Spleen (tissue), 11 donors: ENCODE data around the gene PRPH. TPM values are rescaled to one million over a fixed set of nuclear protein-coding genes. Genes with fewer than 3 reads are reported as not detected.
"Not testable (repeated sequence)": the region's sequence is repeated elsewhere in the genome, so short reads cannot be mapped to it uniquely, and the experiment has no call there.

Source experiments
- DNase-seq: peaks from one replicate; pipeline ENCODE4 v3.0.0-alpha.2; 2020
- H3K27ac ChIP-seq, 8 donors: fragments of 200-600 bp; sonication (generic) in 7 of 8; 1 replicate in 4 of 8; 2 replicates in 4 of 8; pipeline versions ENCODE4 v1.5.0 to v1.8.0; 2016 to 2021; ENCODE audit warnings: inconsistent platforms in 4 of 8, mild to moderate bottlenecking in 4 of 8, moderate library complexity in 1 of 8
- H3K27me3 ChIP-seq, 7 donors: fragments of 200-600 bp; sonication (generic) in 6 of 7; replicated peaks in 1 of 7; 1 replicate in 4 of 7; 2 replicates in 3 of 7; pipeline versions ENCODE4 v1.5.0 to v1.8.0; 2016 to 2021; ENCODE audit warnings: inconsistent platforms in 3 of 7, mild to moderate bottlenecking in 1 of 7
- H3K36me3 ChIP-seq, 6 donors: fragments of 200-600 bp; sonication (generic) in 5 of 6; 1 replicate in 4 of 6; 2 replicates in 2 of 6; pipeline versions ENCODE4 v1.5.0 to v1.8.0; 2016 to 2021; ENCODE audit warnings: inconsistent platforms in 2 of 6
- H3K4me1 ChIP-seq, 6 donors: fragments of 200-600 bp; sonication (generic) in 5 of 6; 1 replicate in 3 of 6; 2 replicates in 3 of 6; pipeline versions ENCODE4 v1.5.0 to v1.8.0; 2016 to 2021; ENCODE audit warnings: inconsistent platforms in 3 of 6
- H3K4me3 ChIP-seq, 8 donors: fragments of 200-600 bp; sonication (generic) in 7 of 8; 1 replicate in 4 of 8; 2 replicates in 4 of 8; pipeline versions ENCODE4 v1.5.0 to v1.8.0; 2016 to 2021; ENCODE audit warnings: inconsistent platforms in 4 of 8, mild to moderate bottlenecking in 4 of 8, moderate library complexity in 2 of 8
- H3K9me3 ChIP-seq, 8 donors: fragments of 200-600 bp; sonication (generic) in 7 of 8; 1 replicate in 4 of 8; 2 replicates in 4 of 8; pipeline versions ENCODE4 v1.5.0 to v1.8.0; 2016 to 2021; ENCODE audit warnings: inconsistent platforms in 4 of 8
- CTCF ChIP-seq, 11 experiments: fragments of 200-600 bp in 7 of 11; fragments of 450-650 bp in 4 of 11; sonication (generic) in 4 of 11; IDR thresholded peaks in 8 of 11; conservative IDR thresholded peaks in 3 of 11; 1 replicate in 7 of 11; 2 replicates in 4 of 11; pipeline versions ENCODE4 v1.4.0 to v1.8.0; 2016 to 2021; ENCODE audit warnings: antibody characterized with exemption in 11 of 11, inconsistent platforms in 4 of 11, mild to moderate bottlenecking in 1 of 11
- POLR2A ChIP-seq, 3 donors: fragments of 450-650 bp; IDR thresholded peaks; one replicate each; pipeline ENCODE4 v1.5.1; 2017; ENCODE audit warnings: antibody characterized with exemption in 3 of 3, mild to moderate bottlenecking in 1 of 3
- POLR2AphosphoS5 ChIP-seq, 3 donors: sonication (generic); formaldehyde crosslinking; IDR thresholded peaks; one replicate each; pipeline ENCODE4 v1.5.1; 2017; ENCODE audit warnings: antibody characterized with exemption in 3 of 3
- WGBS, 5 donors: extraction: QIAGEN DNeasy Blood & Tissue Kit in 3 of 5; methylation state at CpG; one replicate each; pipeline versions ENCODE4 v1.1.5 to v1.1.7; 2013 to 2018; 5-methylcytosine and 5-hydroxymethylcytosine counted together
- intact Hi-C: fragments of 100-400 bp; cut with DNase I; formaldehyde crosslinking; loops from one replicate; pipeline ENCODE4 v1.15.0; 2023; ENCODE audit warnings: low total_unique reads
- polyA plus RNA-seq, 3 donors: library from polyadenylated mRNA; stranded (reverse); fragments of 200-250 nt; gene quantifications; one replicate each; pipeline ENCODE4 v1.2.1, GENCODE V29; 2013
- total RNA-seq, 7 donors: library from RNA; depleted of rRNA in 3 of 7; stranded (reverse); fragments of >200 nt in 3 of 7; fragmentation: NEBNext Ultra II Directional in 4 of 7; extraction: Animal tissue kit (Norgen Biotek cat#: 25700) in 4 of 7; gene quantifications; one replicate each; pipeline versions ENCODE4 v1.1.0 to v1.2.1, GENCODE V29; 2016 to 2021
- donor health status: healthy with polysubstance abuse.
- donor health status: DM: no; HTN: no; CAD: no; lungs with moderate emphysema.
- donor health status: DM: no; HTN: no; CAD: no.
- donor health status: Bipolar disorder and iron deficiency.
- donor health status: healthy.
- donor health status: DM: no; HTN: no; CAD: no.
- donor health status: DM: yes; HTN: yes; CAD: no.

PRPH gene
- total and polyA plus RNA-seq, 10 donors: 0.26 to 3.0 (median 1.0) TPM

GRCh38 chr12:49264873-49265792 is 29.8 kb upstream of the PRPH start, which contains the start of gene TUBA1C:
TUBA1C (plus strand) TSS chr12:49265082; CDS start chr12:49265182, 100 bp downstream.
- peak within 1 kb of the TSS; percentile 90 to 97 (median 94) for H3K27ac ChIP-seq
- 0 to 1% (median 1%) methylated on average over 44 to 61 of the region's 61 CpGs for WGBS, 5 donors
- intact Hi-C loops: no loop called here
- peak; percentile 97 for DNase-seq
- H3K4me3 ChIP-seq: peak within 1 kb of the TSS; percentile 57 to 99 (median 90)
- no peaks in the 10 kb centered on the region for H3K9me3 ChIP-seq
- TF ChIP-seq POLR2A (IDR thresholded peaks at IDR 0.05) (peak in 2 of 3 donors; percentile 76 to 80), CTCF (IDR thresholded peaks at IDR 0.05 in 8 of 11, conservative IDR thresholded peaks at IDR 0.05 in 3 of 11) (peak in 2 of 11 experiments; percentile 1 to 25), POLR2AphosphoS5 (IDR thresholded peaks at IDR 0.05) (peak; percentile 81 to 97 (median 92))
- H3K36me3 ChIP-seq: peaks cover 0 to 27% (median 12%) of the 10 kb centered on the region in 6 donors
- H3K4me1 ChIP-seq: peaks cover 11 to 81% (median 49%) of the 10 kb centered on the region in 6 donors
- no peaks in the 10 kb centered on the region for H3K27me3 ChIP-seq

- WGBS, 5 donors: 83 to 97% (median 94%) methylated on average over 6 of the region's 6 CpGs
- H3K4me3 ChIP-seq, DNase-seq, H3K27ac ChIP-seq, H3K9me3 ChIP-seq, intact Hi-C loops, H3K27me3 ChIP-seq: not testable (repeated sequence)
- Histone ChIP-seq H3K36me3 (peaks cover 0 to 68% (median 44%) of the 10 kb centered on the region in 6 donors), H3K4me1 (peaks cover 11 to 45% (median 35%) of the 10 kb centered on the region in 6 donors)
These were observed 25.8 kb upstream of the PRPH start for GRCh38 chr12:49269191-49269590.

GRCh38 chr12:49272790-49273725 is 21.9 kb upstream of the PRPH start:
- Histone ChIP-seq H3K9me3 (no peaks in the 10 kb centered on the region), H3K27ac (no peak overlapping the region), H3K27me3 (no peaks in the 10 kb centered on the region), H3K4me3 (no peak overlapping the region), H3K4me1 (peaks cover 0 to 12% (median 8%) of the 10 kb centered on the region in 6 donors), H3K36me3 (peaks cover 0 to 60% (median 44%) of the 10 kb centered on the region in 6 donors)
- intact Hi-C loops: no loop called here
- 92 to 96% (median 94%) methylated on average over 13 to 16 of the region's 16 CpGs for WGBS, 5 donors
- TF ChIP-seq POLR2AphosphoS5 (IDR thresholded peaks at IDR 0.05) (peak in 1 of 3 donors; percentile 30), CTCF (IDR thresholded peaks at IDR 0.05 in 8 of 11, conservative IDR thresholded peaks at IDR 0.05 in 3 of 11) (no peak)
- DNase-seq: no peak

GRCh38 chr12:49273726-49274395 is 21.1 kb upstream of the PRPH start:
- WGBS, 5 donors: 90 to 97% (median 94%) methylated on average over 6 of the region's 6 CpGs
- no peak for DNase-seq
- peaks cover 0 to 4% (median 1%) of the 10 kb centered on the region in 6 donors for H3K4me1 ChIP-seq
- peaks cover 0 to 57% (median 42%) of the 10 kb centered on the region in 6 donors for H3K36me3 ChIP-seq
- intact Hi-C loops: no loop called here
- H3K27ac ChIP-seq: no peak overlapping the region
- no peaks in the 10 kb centered on the region for H3K9me3 ChIP-seq
- TF ChIP-seq POLR2A (IDR thresholded peaks at IDR 0.05): no peak
- no peaks in the 10 kb centered on the region for H3K27me3 ChIP-seq
- H3K4me3 ChIP-seq: no peak overlapping the region
